Measurements from ENCODE around the gene SPATC1L. TPM values are rescaled to one million over a fixed set of nuclear protein-coding genes. Genes with fewer than 3 reads are reported as not detected.

Gene SPATC1L
- total RNA-seq, 2 experiments from 2014 or later: 23.2 to 24.2 TPM

- Mint-ChIP-seq H3K27ac (no peak overlapping the region), H3K27me3 (no peaks in the 10 kb centered on the region), H3K36me3 (ENCODE audit: low read depth) (peaks cover 3% of the 10 kb centered on the region), H3K4me3 (no peak overlapping the region), H3K4me1 (ENCODE audit: low read depth) (no peaks in the 10 kb centered on the region), H3K9me3 (no peaks in the 10 kb centered on the region)
- no peak for ATAC-seq
- no peak for DNase-seq
- ChIA-PET POLR2A (no interaction called here), CTCF (interaction anchor here (1.1 kb wide), 1 partner anchor 16 kb away, joined by 3 read pairs; no protein-coding TSS in a partner anchor)
- intact Hi-C loops (cut with micrococcal nuclease): no loop called here
- TF ChIP-seq CTCF (IDR thresholded peaks at IDR 0.05): no peak
These were observed 25.5 kb downstream of the SPATC1L start for GRCh38 chr21:46158666-46159300.

DNA sequence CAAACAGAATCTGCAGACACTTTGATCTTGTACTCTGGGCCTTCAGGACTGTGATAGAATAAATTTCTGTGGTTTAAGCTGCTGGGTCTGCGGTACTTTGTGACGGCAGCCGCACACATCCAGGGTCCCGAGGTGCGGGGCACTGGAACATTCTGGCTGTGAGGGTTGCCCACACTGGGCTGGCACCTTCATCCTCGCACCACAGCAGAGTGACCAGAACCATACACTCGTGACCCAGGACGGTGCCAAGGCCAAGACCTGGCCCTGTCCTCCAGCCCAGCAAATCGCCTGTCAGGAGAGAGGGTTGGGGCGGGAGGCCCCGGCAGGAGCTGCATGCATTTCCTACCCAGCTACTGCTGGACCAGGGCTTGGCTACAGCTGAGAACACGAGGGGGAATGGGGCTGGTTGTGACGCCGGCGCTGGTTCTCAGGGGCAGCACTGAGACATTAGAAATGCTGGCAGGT, 26.2 kb downstream of the SPATC1L start:
- intact Hi-C loops (cut with micrococcal nuclease): no loop called here
- no peaks in the 10 kb centered on the region for H3K9me3 Mint-ChIP-seq
- no peaks in the 10 kb centered on the region for H3K27me3 Mint-ChIP-seq
- peaks cover 3% of the 10 kb centered on the region for H3K36me3 Mint-ChIP-seq (ENCODE audit: low read depth)
- ATAC-seq: no peak
- no peaks in the 10 kb centered on the region for H3K4me1 Mint-ChIP-seq (ENCODE audit: low read depth)
- H3K4me3 Mint-ChIP-seq: no peak overlapping the region
- no peak for TF ChIP-seq CTCF (IDR thresholded peaks at IDR 0.05)
- no peak overlapping the region for H3K27ac Mint-ChIP-seq
- no peak for DNase-seq
- CTCF ChIA-PET: interaction anchor here (1.1 kb wide), 1 partner anchor 15 kb away, joined by 3 read pairs; no protein-coding TSS in a partner anchor
- POLR2A ChIA-PET: no interaction called here

- intact Hi-C loops (cut with micrococcal nuclease): no loop called here
- no peak for DNase-seq
- no peaks in the 10 kb centered on the region for H3K4me1 Mint-ChIP-seq (ENCODE audit: low read depth)
- H3K27ac Mint-ChIP-seq: no peak overlapping the region
- no peak overlapping the region for H3K4me3 Mint-ChIP-seq
- TF ChIP-seq CTCF (IDR thresholded peaks at IDR 0.05): no peak
- H3K9me3 Mint-ChIP-seq: no peaks in the 10 kb centered on the region
- no peak for ATAC-seq
- H3K27me3 Mint-ChIP-seq: no peaks in the 10 kb centered on the region
- CTCF ChIA-PET: no interaction called here
- POLR2A ChIA-PET: no interaction called here
- peaks cover 1% of the 10 kb centered on the region for H3K36me3 Mint-ChIP-seq (ENCODE audit: low read depth)
These were observed 26.8 kb downstream of the SPATC1L start for GRCh38 chr21:46157396-46157986.

- Mint-ChIP-seq H3K4me3 (no peak overlapping the region), H3K4me1 (ENCODE audit: low read depth) (no peaks in the 10 kb centered on the region), H3K27ac (no peak overlapping the region), H3K36me3 (ENCODE audit: low read depth) (peaks cover 1% of the 10 kb centered on the region), H3K27me3 (no peaks in the 10 kb centered on the region), H3K9me3 (no peaks in the 10 kb centered on the region)
- TF ChIP-seq CTCF (IDR thresholded peaks at IDR 0.05): no peak
- no peak for ATAC-seq
- intact Hi-C loops (cut with micrococcal nuclease): no loop called here
- ChIA-PET CTCF (no interaction called here), POLR2A (no interaction called here)
- no peak for DNase-seq
These were observed 27.6 kb downstream of the SPATC1L start for GRCh38 chr21:46156678-46157077.

- no peaks in the 10 kb centered on the region for H3K27me3 Mint-ChIP-seq
- TF ChIP-seq CTCF (IDR thresholded peaks at IDR 0.05): no peak
- H3K27ac Mint-ChIP-seq: no peak overlapping the region
- no peak for DNase-seq
- no peak for ATAC-seq
- ChIA-PET CTCF (no interaction called here), POLR2A (no interaction called here)
- H3K4me1 Mint-ChIP-seq (ENCODE audit: low read depth): no peaks in the 10 kb centered on the region
- no peak overlapping the region for H3K4me3 Mint-ChIP-seq
- intact Hi-C loops (cut with micrococcal nuclease): no loop called here
- H3K36me3 Mint-ChIP-seq (ENCODE audit: low read depth): peaks cover 1% of the 10 kb centered on the region
- H3K9me3 Mint-ChIP-seq: no peaks in the 10 kb centered on the region
These were observed 27.9 kb downstream of the SPATC1L start for GRCh38 chr21:46156378-46156645.

Data from activated CD8-positive, alpha-beta T cell treated with anti-CD3 and anti-CD28 coated beads for 36 hours (primary cell).